T-helper 9 cell (primary cell): ENCODE measurements around the gene BAZ1B.
"Not testable (repeated sequence)": the region's sequence is repeated elsewhere in the genome, so short reads cannot be mapped to it uniquely, and the experiment has no call there.

Experiments
- DNase-seq: peaks from one replicate; pipeline ENCODE4 v3.0.0-alpha.2; 2020

The BAZ1B gene

GRCh38 chr7:73495507-73495906 is 26.6 kb downstream of the BAZ1B start:
- not testable (repeated sequence) for DNase-seq

GRCh38 chr7:73489976-73490375 is 32.1 kb downstream of the BAZ1B start:
- DNase-seq = no peak

- no peak for DNase-seq
Observed at GRCh38 chr7:73487486-73487885, 34.6 kb downstream of the BAZ1B start.

- DNase-seq = no peak
Observed at GRCh38 chr7:73483171-73483570, 38.9 kb downstream of the BAZ1B start.

- DNase-seq = no peak
Observed at GRCh38 chr7:73482746-73483145, 39.3 kb downstream of the BAZ1B start.

GRCh38 chr7:73481521-73481920 is 40.6 kb downstream of the BAZ1B start:
- not testable (repeated sequence) for DNase-seq

- DNase-seq = no peak
Observed at GRCh38 chr7:73478549-73478948, 43.5 kb downstream of the BAZ1B start.

GRCh38 chr7:73477376-73477775 is 44.7 kb downstream of the BAZ1B start:
- no peak for DNase-seq

- DNase-seq = no peak
Observed at GRCh38 chr7:73470208-73470607, 51.9 kb downstream of the BAZ1B start.

GRCh38 chr7:73467046-73467445 is 55.0 kb downstream of the BAZ1B start:
- DNase-seq = not testable (repeated sequence)

- DNase-seq = no peak
Observed at GRCh38 chr7:73466112-73466511, 56.0 kb downstream of the BAZ1B start.

GRCh38 chr7:73463966-73464365 is 58.1 kb downstream of the BAZ1B start:
- no peak for DNase-seq

GRCh38 chr7:73463260-73463659 is 58.8 kb downstream of the BAZ1B start:
- no peak for DNase-seq

- DNase-seq = no peak
Observed at GRCh38 chr7:73461782-73462285, 60.3 kb downstream of the BAZ1B start.

GRCh38 chr7:73454424-73454823 is 67.7 kb downstream of the BAZ1B start:
- DNase-seq = no peak

- no peak for DNase-seq
Observed at GRCh38 chr7:73452999-73453635, 69.0 kb downstream of the BAZ1B start.

GRCh38 chr7:73451780-73452398 is 70.2 kb downstream of the BAZ1B start:
- DNase-seq = no peak

GRCh38 chr7:73449422-73449821 is 72.7 kb downstream of the BAZ1B start:
- no peak for DNase-seq

- no peak for DNase-seq
Observed at GRCh38 chr7:73448609-73449008, 73.5 kb downstream of the BAZ1B start.

GRCh38 chr7:73447121-73447733 is 74.9 kb downstream of the BAZ1B start:
- DNase-seq = no peak

- DNase-seq = no peak
Observed at GRCh38 chr7:73446682-73447081, 75.4 kb downstream of the BAZ1B start.

- DNase-seq = no peak
Observed at GRCh38 chr7:73443548-73444255, 78.4 kb downstream of the BAZ1B start.

GRCh38 chr7:73442903-73443500 is 79.1 kb downstream of the BAZ1B start:
- no peak for DNase-seq
